ENCODE results near the gene ZNF438.

DNA sequence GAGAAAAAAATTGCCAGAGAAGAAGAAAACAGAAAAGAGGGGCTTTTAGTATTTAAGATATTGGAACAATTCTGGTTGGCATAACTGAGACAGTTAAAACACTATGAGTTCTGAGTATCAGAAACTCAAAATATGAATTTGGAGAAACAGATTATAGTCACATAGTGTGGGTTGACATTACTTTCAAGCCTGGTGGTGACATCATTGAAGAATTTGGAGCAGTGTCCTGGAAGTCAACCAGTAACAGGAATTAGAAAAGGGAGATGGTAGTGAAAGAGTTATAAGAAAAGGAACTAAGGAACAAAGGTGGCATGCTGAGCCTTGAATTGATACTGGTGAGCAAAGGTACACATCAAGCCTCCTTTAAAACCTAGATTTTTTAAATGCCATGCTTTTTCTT is 88.2 kb downstream of the ZNF438 start:
- TF ChIP-seq CTCF (IDR thresholded peaks at IDR 0.05; ENCODE audit: insufficient read depth, low read length) (no peak), POLR2AphosphoS5 (IDR thresholded peaks at IDR 0.05; ENCODE audit: low read depth) (no peak), SPI1 (IDR thresholded peaks at IDR 0.05; ENCODE audit: borderline replicate concordance, low read depth) (no peak), GABPA (IDR thresholded peaks at IDR 0.05; ENCODE audit: low read depth) (no peak), REST (IDR thresholded peaks at IDR 0.05; ENCODE audit: insufficient replicate concordance, low read depth) (no peak)
